Ramos (cell line): ENCODE results near the gene SGO2.

Experiments used
- in situ Hi-C: fragments of 300-500 bp; cut with MboI; formaldehyde crosslinking; loops from one replicate; pipeline ENCODE4 v1.14.3; 2022; ENCODE audit warnings: low sequenced_read_pairs; ENCODE audit not compliant: unreplicated experiment

The SGO2 gene, protein sequence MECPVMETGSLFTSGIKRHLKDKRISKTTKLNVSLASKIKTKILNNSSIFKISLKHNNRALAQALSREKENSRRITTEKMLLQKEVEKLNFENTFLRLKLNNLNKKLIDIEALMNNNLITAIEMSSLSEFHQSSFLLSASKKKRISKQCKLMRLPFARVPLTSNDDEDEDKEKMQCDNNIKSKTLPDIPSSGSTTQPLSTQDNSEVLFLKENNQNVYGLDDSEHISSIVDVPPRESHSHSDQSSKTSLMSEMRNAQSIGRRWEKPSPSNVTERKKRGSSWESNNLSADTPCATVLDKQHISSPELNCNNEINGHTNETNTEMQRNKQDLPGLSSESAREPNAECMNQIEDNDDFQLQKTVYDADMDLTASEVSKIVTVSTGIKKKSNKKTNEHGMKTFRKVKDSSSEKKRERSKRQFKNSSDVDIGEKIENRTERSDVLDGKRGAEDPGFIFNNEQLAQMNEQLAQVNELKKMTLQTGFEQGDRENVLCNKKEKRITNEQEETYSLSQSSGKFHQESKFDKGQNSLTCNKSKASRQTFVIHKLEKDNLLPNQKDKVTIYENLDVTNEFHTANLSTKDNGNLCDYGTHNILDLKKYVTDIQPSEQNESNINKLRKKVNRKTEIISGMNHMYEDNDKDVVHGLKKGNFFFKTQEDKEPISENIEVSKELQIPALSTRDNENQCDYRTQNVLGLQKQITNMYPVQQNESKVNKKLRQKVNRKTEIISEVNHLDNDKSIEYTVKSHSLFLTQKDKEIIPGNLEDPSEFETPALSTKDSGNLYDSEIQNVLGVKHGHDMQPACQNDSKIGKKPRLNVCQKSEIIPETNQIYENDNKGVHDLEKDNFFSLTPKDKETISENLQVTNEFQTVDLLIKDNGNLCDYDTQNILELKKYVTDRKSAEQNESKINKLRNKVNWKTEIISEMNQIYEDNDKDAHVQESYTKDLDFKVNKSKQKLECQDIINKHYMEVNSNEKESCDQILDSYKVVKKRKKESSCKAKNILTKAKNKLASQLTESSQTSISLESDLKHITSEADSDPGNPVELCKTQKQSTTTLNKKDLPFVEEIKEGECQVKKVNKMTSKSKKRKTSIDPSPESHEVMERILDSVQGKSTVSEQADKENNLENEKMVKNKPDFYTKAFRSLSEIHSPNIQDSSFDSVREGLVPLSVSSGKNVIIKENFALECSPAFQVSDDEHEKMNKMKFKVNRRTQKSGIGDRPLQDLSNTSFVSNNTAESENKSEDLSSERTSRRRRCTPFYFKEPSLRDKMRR

DNA sequence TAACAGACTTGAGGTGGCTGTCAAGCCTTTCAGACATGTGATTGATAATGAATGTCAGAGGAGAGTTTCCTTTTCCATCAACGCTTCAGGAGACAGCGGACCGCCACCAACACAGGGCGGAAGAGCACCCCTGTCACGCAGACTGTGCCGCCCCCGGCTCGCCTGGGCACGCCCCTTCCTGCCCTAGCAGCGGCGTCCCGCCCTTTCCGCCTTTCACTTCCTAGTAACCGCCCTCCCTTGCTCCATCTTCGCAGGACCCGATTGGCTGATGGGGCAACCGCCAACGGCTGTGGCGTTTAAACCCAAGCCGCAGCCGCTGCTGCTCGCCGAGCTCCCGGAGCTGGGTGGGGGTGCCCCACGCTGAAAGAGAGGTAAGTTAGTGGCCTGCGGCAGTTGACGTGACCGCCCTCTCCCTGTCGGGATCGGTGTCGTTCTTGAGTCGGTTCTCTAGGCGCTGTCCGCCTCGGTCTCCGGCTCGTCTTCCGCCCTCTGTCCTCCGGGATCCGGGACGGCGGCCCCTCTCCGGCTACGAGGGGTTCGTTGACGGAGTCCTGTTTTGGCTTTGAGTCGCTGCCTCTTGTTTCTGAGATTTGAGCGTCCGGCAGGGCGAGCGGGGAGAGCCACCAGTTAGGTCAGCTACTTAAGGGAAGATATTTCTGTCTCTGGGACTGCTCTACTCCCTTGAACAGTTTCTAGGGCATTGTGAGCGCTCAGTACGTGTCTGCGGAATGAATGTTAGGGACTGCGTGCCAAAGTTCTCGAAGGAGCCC, at the start of gene SGO2:
Gene SGO2 (plus strand): TSS at position 326 of the 770 bp plus-strand sequence. CDS start 6,769 bp downstream, outside the sequence.
- in situ Hi-C loops: no loop called here

DNA sequence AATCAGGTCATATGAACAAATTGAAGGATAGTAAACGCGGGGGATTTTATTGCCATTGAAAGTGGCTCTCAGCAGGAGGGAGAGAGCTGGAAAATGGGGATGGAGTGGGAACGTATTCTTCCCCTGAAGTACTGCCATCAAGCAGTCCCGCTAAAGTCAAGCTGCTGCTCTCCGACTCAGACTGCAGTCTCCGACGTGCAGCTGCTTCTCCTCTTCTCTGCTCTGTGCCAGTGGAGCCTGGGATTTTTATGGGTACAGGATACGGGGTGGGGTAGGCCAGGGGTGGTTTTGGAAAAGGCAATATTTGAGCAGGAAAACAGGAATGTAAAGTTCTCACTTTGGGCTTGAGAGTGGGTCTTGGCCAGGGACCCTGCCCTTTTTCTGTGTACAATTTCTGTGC, 49.2 kb upstream of the SGO2 start:
- in situ Hi-C loops: no loop called here

DNA sequence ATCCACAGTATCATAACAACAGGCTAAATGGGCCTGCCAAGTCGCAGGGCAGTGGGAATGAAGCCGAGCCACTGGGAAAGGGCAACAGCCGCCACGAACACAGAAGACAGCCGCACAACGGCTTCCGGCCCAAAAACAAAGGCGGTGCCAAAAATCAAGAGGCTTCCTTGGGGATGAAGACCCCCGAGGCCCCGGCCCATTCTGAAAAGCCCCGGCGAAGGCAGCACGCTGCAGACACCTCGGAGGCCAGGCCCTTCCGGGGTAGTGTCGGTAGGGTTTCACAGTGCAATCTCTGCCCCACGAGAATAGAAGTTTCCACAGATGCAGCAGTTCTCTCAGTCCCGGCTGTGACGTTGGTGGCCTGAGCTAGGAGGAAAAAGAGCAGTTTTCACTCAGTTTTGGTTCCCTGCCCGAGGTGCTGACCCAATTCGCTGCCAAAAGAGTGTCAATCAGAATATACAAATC, 48.3 kb upstream of the SGO2 start:
- in situ Hi-C loops: no loop called here

DNA sequence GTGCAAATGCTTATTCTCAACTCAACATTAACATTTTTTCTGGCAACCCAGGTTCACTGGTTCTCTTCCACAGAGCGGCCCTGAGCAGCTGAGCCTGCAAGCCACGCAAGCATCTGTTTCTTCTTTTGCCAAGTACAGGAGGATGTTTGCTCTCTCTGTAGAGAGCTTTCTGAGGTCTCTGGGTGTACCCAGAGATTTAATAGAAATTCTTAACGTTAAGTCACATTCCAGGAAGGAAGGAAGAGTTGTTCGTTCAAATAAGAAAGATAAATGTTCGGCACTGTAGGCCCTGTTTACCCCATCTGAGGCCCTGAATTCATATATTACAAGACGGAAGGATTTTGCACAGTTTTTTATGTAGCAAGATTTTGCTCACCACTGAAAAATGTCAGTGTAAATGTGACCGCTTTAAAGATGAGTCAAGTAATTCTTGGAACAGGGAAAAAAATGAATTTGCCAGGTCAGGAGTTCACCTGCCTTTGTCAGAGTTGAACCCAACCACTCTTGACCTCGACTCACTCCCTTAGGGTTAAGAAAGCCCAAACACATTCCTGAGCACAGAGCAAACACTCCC, 46.2 kb upstream of the SGO2 start:
- in situ Hi-C loops: loop anchor here (10.0 kb wide), 1 partner anchor 235 kb away; no protein-coding TSS in a partner anchor

DNA sequence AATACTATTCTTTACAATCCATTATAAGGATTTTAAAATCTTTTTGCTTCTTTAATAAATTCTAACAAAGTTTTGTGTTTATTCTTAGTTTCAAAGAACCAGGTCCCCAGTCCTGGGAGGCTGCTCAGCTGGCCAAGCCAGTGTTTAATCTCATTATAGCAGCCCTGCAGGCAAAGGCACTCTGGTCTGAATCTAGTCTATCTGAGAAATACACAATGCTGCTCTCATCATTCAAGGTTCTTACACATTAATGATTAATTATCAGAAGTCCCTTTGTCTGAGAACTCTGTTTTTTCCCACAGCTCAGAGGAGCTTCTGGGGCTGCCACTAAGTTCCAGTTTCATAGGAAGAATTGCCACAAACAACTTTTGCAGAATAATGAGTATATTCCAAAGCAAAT, 43.8 kb upstream of the SGO2 start:
- in situ Hi-C loops: loop anchor here (10.0 kb wide), 1 partner anchor 233 kb away; no protein-coding TSS in a partner anchor

DNA sequence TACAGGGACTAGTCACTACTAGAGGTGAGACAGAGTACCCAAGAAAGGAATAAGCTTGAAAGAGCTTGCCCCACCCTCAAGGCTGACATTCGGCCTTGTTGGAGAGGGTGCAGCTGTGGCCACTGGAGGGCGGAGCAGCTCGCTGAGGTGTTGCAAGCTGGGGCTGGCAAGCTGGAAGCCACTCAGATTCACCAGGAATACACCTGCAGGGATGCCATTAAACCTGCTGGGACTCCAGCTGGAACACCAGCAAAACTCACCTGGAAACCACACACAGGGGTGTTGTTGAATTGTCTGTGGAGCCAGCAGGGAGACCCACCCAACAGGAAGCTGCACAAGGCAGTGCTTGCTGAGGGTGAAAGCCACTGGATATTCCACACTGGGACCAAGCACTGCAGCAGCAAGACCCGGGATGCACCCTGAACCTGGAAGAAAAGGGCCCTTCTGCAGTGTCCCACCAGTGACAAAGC, 42.2 kb upstream of the SGO2 start:
- in situ Hi-C loops: loop anchor here (10.0 kb wide), 1 partner anchor 231 kb away; no protein-coding TSS in a partner anchor

DNA sequence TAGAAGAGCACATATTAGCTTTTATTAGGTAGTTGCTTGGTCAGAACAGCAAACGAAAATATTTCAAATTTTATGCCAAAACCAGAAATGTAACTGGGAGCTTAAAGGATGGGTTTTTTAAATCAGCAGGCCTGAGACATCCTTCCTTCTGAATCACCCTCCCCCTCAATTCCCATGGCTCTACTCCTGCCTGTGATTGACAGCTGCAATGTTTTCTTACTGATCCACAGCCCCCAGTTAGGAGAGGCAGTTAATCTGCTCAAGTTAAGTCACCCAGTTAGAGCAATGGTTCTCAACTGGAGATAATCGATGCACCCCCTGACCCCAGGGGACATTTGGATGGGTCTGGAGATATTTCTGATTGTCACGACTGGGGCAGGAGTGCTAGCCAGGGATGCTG, 41.1 kb upstream of the SGO2 start:
- in situ Hi-C loops: loop anchor here (10.0 kb wide), 1 partner anchor 230 kb away; no protein-coding TSS in a partner anchor

DNA sequence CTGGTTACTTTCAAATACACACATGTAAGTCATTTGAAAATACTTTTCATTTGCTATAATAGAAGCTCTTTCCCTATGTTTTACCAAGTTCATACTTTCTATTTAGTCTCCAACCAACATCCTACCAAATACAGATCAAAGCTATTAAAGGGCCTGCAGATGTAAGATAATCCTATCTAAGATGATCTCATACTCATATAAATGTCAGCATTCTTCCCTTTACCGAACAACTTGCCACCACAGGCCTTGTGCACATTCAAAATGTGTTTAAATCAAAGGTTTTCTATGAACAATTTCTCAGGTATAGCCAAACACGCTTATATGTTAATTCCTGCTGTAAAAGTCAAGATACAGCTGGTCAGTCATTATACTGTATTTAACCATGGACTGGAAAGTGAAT, 39.5 kb upstream of the SGO2 start:
- in situ Hi-C loops: loop anchor here (10.0 kb wide), 1 partner anchor 228 kb away; no protein-coding TSS in a partner anchor

DNA sequence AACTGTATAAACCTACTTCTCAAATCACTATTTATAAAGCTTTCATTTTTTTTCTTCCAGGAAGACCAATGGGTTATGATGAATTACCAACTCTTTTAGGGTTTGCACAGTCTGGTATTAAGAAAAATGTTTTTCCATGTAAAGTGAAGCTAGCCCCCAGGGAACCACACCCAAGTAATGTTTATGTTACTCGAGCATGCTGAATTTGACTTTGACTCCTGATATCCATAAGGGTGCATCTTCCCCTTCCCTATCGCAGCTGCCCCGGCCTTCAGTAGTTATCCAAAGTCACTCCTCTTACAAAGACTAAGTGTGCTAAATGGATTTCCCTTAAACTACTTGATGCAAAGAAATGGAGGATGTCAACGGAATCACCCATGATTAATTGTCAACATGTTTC, 37.8 kb upstream of the SGO2 start:
- in situ Hi-C loops: loop anchor here (10.0 kb wide), 1 partner anchor 227 kb away; no protein-coding TSS in a partner anchor

DNA sequence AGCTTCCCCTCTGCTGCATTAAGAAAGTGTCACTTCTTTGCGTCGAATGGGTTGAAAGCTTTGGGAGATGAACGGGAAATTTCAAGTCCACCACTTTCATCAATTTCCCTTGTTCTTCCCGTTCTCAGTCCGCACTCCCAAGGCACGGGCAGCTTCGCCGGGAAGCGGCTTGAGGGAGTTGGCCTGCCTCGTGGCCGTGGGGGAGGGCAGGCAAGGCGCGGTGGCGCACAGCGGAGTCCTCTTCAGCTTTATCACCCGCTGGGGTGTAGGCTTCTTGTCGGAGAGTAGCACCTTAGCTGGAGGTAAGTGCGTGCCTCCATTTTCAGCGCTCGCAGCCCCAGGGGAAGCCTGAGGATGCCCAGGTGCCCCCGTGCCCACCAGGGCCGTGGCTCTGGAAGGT, 36.0 kb upstream of the SGO2 start:
- in situ Hi-C loops: no loop called here

DNA sequence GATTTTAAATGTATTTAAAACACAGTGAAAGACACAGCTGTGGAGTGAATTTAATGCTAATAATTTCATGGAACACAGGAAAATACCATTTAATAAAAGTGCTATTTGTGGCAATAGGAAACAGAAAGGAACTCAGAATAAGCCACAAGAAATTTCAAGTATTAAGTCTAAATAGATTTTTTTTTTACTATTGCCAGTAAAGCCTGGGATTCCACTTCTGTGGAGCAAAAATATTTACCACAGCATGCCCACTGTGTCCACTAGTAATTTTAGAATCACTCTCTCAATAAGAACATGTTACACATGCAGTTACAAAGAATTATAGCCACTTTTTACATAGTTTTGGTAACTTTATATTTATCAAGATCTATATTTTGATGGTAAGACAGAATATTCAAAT, 33.4 kb upstream of the SGO2 start:
- in situ Hi-C loops: no loop called here

DNA sequence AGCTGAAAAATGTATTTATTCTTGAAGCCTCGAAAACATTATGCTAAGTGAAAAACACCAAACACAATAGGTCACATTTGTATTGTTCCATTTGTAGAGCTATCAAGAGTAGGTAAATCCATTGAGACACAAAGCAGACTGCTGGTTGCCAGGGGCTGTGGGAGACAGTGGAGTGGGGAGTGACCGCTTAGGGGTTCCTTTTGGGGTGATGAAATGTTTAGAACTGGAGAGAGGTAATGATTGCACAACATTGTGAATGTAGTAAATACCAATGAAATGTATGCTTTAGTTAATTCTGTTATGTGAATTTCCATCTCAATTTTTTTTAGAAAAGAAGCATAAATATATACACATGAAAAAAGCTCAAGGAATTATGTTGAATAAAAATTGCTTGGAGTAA, 32.0 kb upstream of the SGO2 start:
- in situ Hi-C loops: no loop called here

DNA sequence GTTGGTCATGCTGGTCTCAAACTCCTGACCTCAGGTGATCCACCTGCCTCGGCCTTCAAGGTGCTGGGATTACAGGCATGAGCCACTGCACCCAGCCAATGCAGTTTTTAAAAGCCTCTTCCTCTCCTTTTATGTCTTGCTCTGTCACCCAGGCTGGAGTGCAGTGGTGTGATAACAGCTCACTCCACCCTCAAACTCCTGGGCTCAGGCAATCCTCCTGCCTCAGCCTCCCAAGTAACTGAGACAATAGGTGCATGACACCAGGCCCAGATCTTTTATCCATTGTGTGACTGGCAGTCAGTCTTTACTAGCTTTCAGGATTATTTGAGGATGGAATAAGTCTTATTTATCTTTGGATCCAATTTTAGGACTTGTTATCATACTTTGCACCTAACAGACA, 29.3 kb upstream of the SGO2 start:
- in situ Hi-C loops: no loop called here

DNA sequence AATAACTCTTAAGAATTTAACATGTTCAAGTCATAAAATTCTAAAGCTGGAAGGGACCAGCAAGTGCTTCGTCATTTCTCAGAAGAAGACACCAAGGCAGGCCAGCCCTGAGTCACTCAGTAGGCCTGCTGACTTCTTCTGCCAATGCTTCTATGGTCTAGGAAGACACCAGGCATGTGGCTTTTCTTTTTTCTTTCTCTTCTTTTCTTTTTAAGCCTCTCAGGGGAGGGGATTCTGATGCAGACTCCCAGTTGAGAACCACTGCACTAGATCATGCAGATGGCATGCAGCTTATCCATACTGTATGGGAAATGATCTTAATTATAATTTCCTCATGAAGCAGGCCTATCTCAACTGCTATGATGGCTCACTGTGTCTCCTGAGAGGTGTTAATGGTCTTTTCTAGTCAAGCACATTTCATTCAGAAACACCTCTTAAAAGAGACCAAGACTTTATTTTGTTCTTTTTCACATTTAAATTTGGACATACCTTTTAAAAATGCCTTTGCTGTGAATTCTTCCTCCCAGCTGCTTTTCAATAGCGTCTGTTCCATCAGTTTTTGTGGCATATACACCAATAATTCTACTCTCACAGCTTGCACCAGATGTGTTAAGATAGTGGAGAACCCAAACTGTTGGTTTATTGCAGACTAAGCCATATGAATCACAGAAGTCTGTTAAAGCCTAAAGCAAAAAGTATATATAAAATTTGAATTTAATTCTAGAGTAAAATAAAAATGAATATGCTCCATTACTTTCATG, 27.4 kb upstream of the SGO2 start:
- in situ Hi-C loops: no loop called here

DNA sequence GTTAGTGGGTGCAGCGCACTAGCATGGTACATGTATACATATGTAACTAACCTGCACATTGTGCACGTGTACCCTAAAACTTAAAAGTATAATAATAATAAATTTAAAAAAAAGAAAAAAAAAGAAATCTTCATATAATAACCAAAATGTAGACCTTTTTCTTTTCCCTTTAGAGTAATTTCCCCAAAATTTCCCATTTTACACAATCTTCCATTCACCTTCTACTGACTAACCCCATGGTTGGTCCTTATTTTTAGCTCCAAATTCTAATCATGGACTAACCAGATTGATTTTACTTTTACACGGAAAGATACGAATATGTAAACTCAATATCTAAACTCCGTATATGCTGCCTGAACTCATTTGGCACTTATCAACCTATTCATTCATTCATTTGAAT, 23.8 kb upstream of the SGO2 start:
- in situ Hi-C loops: no loop called here

DNA sequence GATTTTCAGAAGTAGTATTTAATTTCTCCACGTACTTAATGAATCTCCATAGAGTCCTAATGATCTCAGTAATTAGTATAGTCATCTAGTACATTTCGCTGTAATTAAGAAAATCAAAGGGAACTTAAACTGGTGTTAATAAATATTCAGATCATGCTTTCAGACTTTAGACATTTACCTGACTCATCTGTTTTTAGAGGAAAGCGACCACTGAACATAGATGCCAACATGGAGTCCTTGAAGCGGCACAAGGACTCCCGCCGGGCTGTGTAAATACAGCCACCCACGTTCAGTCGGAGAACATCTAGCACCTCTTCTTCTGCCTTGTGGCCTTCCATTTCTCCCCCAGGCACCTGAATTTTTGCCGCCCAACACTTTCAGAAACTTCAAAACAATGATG, 19.3 kb upstream of the SGO2 start:
- in situ Hi-C loops: no loop called here

DNA sequence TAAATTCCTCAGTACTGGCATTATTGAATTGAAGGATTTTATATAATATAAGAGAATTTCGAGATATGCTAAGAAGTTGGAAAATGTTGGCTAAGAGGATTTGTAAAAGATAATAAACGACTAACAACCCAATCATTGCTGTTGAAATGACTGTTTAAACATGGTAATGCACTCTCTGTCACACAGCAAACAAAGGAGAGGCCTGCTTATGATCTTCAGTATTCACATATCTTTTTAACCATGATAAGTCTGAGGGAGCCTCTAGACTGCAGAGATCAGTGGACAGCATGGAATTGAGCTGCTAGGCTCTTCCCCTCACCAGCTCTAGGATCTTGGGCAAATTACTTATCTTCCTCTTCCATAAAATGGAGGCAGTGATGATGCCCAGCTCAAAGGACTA, 18.8 kb upstream of the SGO2 start:
- in situ Hi-C loops: no loop called here

DNA sequence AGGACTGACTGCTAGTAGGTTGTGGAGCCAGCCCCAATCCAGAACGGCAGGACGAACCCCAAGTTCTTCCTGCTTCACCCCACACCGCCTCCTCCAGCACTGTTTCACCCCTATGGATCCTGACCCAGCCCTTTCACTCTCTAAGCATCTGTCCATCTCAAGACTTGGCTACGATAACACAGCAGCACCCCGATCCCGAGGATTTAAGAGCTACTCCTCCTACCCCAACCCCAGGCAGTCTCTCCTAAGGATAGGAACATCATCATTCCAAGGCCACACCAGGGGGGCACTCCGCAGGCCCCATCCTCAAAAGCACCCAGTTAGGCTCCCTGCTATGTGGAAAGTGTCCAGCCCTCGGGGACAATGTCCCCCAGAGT, 16.8 kb upstream of the SGO2 start:
- in situ Hi-C loops: no loop called here
